Panc1 (cell line): ENCODE measurements around the gene TUBB4B.

Experiments
- CTCF ChIP-seq: fragments of 450-650 bp; IDR thresholded peaks from 2 replicates; pipeline ENCODE4 v1.5.1; 2017; ENCODE audit warnings: mild to moderate bottlenecking
- POLR2AphosphoS5 ChIP-seq: IDR thresholded peaks from 2 replicates; pipeline ENCODE4 v1.6.1; 2012; ENCODE audit warnings: mild to moderate bottlenecking, low read depth, low read length, moderate library complexity
- SIN3A ChIP-seq: IDR thresholded peaks from 2 replicates; pipeline ENCODE4 v1.6.1; 2012; ENCODE audit warnings: low read depth, mild to moderate bottlenecking, low read length, moderate library complexity, borderline replicate concordance; ENCODE audit not compliant: insufficient read depth
- TCF7L2 ChIP-seq: IDR thresholded peaks from 2 replicates; pipeline ENCODE4 v1.6.1; 2011; ENCODE audit warnings: mild to moderate bottlenecking, low read depth, low read length, inconsistent platforms

- TF ChIP-seq CTCF (no peak), POLR2AphosphoS5 (no peak), TCF7L2 (no peak), SIN3A (no peak)
Observed at GRCh38 chr9:137218212-137218753, 22.8 kb upstream of the TUBB4B start.
